ENCODE results near the gene OR4X2.
"Not testable (repeated sequence)": the region's sequence is repeated elsewhere in the genome, so short reads cannot be mapped to it uniquely, and the experiment has no call there.

The OR4X2 gene

GRCh38 chr11:48244804-48245203 lies at the start of gene OR4X2:
Gene OR4X2 (plus strand): TSS chr11:48245104. CDS start chr11:48245104, 0 bp downstream.
- no peak for DNase-seq (ENCODE audit: low read depth in 2 of 2, low spot score in 1 of 2)

- DNase-seq (ENCODE audit: low read depth in 2 of 2, low spot score in 1 of 2) = no peak
Measured at GRCh38 chr11:48207881-48208280, 37.0 kb upstream of the OR4X2 start.

- DNase-seq (ENCODE audit: low read depth in 2 of 2, low spot score in 1 of 2) = no peak
Measured at GRCh38 chr11:48210052-48210451, 34.9 kb upstream of the OR4X2 start.

GRCh38 chr11:48216510-48216909 lies 28.4 kb upstream of the OR4X2 start, which contains the start of gene OR4B1:
Gene OR4B1 (plus strand): TSS chr11:48216810. CDS start chr11:48216810, 0 bp downstream.
- DNase-seq (ENCODE audit: low read depth in 2 of 2, low spot score in 1 of 2) = no peak

- no peak for DNase-seq (ENCODE audit: low read depth in 2 of 2, low spot score in 1 of 2)
Measured at GRCh38 chr11:48228761-48229160, 16.1 kb upstream of the OR4X2 start.

- not testable (repeated sequence) for DNase-seq (ENCODE audit: low read depth in 2 of 2, low spot score in 1 of 2)
Measured at GRCh38 chr11:48230057-48230456, 14.8 kb upstream of the OR4X2 start.

GRCh38 chr11:48237727-48238126 lies 7.2 kb upstream of the OR4X2 start:
- no peak for DNase-seq (ENCODE audit: low read depth in 2 of 2, low spot score in 1 of 2)

GRCh38 chr11:48242501-48242900 lies 2.4 kb upstream of the OR4X2 start:
- no peak for DNase-seq (ENCODE audit: low read depth in 2 of 2, low spot score in 1 of 2)

- no peak for DNase-seq (ENCODE audit: low read depth in 2 of 2, low spot score in 1 of 2)
Measured at GRCh38 chr11:48248902-48249301, 4.0 kb downstream of the OR4X2 start.

GRCh38 chr11:48261600-48261999 lies 16.7 kb downstream of the OR4X2 start:
- no peak for DNase-seq (ENCODE audit: low read depth in 2 of 2, low spot score in 1 of 2)

- DNase-seq (ENCODE audit: low read depth in 2 of 2, low spot score in 1 of 2) = no peak
Measured at GRCh38 chr11:48263423-48263911, 18.6 kb downstream of the OR4X2 start, which contains the start of gene OR4X1. Gene OR4X1 (plus strand): TSS chr11:48263861. CDS start chr11:48263861, 0 bp downstream.

- no peak for DNase-seq (ENCODE audit: low read depth in 2 of 2, low spot score in 1 of 2)
Measured at GRCh38 chr11:48270621-48271020, 25.7 kb downstream of the OR4X2 start.

GRCh38 chr11:48272606-48273005 lies 27.7 kb downstream of the OR4X2 start:
- no peak for DNase-seq (ENCODE audit: low read depth in 2 of 2, low spot score in 1 of 2)

Measured in stimulated activated CD8-positive, alpha-beta memory T cell treated with anti-CD3 and anti-CD28 coated beads, Interleukin-4, amount 100 ng/mL, for 4 hours (primary cell).